Amygdala (tissue), 56 donors: ENCODE data around the gene CALM1.

Experiments used
- DNase-seq, 56 donors: peaks; one replicate each; lab custom pipeline; 2025; lab: John Stamatoyannopoulos, UW

CALM1 gene

DNA sequence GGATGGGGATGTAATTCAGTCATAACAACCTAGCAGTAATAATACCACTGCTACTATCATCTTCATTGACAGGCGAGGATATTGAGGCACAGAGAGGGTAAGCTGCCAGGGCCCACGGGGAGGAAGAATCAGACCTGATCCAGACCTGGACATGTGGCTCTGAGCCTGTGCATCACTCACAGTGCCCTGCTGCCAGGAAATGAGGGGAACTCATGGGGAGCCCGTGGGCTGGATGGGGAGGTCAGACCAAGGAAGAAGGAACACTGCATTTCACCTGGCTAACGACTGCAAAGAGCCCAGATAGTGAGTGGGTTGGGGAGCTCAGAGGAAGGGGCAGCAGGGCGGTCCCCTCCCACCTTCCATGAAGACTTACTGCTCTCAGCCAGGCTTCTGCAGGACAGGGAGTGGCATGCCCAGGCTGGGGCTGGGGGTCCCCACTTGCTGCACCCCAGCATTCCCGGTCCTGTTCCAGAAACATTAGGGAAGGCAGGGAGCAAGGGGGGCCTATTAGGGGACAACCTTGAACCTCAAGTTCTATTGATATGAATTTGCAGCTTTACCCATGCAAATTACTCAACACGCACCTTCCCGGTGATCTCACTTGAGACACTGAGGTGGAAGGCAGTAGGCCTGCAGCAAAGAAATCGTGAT is 37.7 kb downstream of the CALM1 start:
- DNase-seq: no peak

DNA sequence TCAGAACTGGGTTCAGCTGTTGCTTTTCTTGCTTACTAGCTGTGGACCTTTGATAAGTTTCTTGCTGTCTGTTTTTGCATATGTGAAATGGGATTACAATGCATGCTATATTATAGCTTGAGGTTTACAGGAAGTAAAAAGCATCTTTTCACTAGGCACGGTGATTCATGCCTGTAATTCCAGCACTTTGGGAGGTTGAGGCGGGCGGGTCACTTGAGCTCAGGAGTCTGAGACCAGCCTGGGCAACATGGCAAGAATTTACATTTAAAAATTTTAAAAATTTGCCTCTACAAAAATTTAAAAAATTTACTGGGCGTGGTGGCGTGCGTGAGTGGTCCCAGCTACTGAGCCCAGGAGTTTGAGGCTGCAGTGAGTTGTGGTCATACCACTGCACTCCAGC is 42.0 kb downstream of the CALM1 start:
- DNase-seq: no peak

DNA sequence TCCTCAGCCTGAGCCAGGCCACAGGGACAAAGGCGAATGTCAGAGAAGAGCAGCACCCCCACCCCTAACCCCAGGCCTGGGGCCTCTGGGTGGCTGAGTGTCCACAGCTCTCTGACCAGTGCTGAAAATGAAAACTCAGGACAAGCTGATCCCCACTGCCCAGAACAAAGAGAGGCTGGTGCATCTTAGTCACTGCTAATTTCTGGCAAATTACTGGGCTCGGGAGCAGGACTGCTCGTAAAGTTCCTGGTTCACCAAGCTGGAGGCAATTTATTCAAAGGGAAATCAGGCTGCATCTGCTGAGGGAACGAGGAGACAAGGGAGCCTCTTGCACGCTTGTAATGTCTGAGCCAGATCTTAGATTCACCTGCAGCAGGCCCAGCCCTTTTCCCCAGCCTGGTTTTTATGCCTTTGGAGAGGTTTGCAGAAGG is 43.2 kb downstream of the CALM1 start:
- DNase-seq: peak in 7 of 56 donors; percentile 19 to 55 (median 28)

DNA sequence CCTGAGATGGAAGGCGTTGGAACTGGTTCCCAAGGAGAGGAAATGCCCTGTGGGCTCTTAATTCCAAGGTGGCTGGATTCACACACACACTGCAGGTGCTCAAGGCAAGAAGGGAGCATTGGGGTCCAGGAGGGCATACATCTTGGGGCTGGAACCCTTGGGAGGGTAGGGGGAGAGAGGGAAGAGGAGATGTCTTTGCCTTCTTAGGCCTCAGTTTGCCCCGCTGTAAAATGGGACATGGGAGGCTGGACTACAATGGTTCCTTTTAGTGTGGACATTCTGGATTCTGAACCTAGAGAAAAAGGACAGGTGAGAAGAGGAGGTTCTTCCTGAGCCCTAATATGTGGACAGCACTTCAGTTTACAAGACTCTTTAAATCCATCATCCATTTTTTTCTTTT is 43.8 kb downstream of the CALM1 start:
- DNase-seq: no peak

DNA sequence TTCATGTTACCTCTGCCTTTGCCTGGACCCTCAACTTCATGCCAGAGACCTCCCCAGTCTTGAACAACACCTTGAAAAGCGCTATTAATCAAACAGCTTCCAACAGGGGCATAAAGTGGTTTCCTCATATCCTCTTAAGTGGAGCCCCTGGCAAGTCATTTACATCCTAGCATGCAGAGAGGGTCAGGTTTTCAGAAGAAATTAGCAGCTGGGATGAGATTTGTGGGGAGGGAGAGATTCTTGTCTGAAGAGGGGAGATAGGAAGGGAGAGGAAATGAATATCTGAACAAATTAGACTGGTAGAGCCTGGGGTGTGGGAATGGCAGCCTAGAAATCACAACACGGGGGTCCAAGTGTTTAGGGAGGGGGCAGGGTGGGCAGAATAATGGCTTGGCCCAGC is 45.6 kb downstream of the CALM1 start:
- no peak for DNase-seq

DNA sequence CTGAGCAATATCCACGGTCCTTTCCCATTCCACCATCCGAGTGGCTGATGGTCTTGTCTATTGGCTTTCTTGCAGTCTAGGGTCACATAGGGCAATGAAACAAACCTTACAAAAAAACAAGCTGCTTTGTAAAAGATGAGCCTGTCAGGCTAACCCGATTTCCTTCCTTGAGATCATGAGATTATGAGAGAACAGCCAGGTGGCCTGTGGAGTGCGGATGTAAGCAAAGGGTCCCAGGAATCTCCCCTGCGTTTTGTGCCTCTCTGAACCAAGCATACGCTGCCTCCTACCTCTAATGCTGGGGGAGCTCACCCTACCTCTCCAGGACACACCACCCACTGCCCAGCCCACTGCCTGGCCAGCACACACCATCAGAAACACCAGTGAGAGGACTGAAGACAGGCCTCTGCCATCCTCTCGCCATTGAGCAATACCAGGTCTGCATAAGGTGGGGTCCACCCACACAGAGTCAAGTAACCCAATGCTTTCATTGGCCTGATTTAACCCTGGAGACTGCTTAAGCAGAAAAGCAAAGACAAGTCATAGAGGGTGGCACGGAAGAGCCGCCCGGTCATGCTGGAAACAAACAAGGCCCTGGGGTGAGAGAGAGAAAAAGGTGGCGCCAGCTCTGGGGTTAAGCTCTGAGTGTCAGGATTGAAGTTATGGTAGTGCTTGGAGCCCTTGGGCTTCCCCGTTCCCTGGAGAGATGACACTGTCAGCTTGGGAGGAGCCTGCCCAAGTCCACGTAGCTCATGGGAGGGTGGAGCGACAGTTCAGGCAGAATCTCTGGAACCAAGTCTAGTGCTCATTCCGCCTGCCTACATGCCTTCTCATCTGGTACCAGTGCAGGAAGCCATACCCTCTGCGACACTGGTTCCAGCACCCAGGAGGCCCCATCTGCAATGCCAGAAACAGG is 46.6 kb downstream of the CALM1 start:
- no peak for DNase-seq

DNA sequence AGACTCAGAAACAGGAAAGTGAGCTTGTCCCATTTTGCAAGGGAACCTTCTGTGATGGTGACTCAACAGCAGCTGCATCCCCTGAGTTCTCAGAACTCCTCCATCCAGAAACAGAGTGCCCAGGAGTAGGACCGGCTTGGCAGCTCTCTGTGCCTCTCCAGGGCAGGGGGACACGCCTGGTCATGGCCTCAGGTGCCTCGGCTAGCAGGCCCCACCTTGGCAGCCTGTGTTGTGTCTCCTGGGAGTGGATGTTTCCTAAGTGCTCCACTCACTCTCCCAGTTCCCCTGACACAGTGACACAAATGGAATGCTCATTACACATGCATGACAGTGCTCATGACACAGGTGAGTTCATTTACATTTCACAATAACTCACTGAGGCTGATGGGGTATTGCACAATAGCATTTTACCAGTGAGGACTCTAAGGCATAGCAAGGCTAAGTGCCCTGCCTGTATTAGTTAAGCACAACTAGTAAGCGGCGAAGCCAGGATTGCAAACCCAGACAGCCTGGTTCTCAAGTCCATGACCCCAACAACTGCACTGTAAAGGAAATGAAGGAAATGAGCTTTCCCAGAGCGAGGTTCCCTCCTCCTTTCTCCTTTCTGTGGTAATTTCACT is 47.4 kb downstream of the CALM1 start:
- DNase-seq: no peak

DNA sequence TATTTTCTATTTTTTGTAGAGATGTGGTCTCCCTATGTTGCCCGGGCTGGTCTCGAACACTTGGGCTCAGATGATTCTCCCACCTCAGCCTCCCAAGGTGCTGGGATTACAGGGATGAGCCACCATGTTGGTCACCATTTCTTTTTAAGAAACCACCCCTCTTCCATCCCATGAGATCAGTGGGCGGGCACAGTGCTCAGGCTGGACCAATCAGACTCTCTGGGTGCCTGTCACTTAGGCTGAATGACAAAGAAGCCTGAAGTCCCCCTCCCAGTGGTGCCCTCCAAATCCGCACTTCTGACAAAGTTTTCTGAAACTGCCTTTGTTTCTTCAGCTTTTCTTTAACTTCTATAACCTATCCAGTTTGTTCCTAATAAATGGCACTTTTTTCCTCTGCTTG is 48.2 kb downstream of the CALM1 start:
- DNase-seq: no peak

DNA sequence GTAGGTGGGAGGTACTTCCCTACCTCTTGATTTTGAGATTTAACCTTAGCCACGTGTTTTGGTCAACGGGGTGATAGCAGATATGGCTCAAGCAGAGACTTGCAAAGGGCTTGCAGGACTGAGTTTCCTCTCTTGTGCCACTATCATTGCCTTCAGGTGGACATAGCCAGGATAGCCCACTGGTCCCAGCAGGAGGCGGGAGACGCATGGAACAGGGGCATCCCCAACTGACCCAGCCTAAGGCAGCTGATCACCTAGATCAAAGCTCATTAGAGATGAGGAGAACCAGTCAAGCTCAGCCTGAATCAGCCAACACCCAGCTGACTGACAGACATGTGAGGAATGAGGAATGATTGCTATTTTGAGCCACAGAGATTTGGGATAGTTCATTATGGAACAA is 49.6 kb downstream of the CALM1 start:
- no peak for DNase-seq

GRCh38 chr14:90447720-90448497 is 51.1 kb downstream of the CALM1 start:
- DNase-seq: no peak

GRCh38 chr14:90449411-90449810 is 52.6 kb downstream of the CALM1 start:
- no peak for DNase-seq

DNA sequence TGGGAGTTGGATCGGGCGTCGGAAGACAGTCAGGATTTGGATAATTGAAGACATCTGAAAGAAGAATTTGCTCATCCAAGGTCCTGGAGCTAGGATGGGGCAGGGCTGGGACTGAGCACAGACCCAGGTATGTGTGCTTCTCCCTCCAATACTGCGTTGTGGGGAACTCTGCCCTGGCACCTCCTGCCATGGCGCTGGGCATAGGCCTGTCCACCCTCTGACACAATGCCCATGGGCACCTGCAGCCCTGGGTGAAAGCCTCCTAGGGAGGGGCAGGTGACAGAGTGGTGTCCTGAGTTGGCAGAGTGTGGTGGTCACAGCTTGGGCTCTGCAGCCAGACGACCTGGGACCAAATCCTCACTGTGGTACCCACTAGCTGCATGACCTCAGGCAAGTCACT is 53.3 kb downstream of the CALM1 start:
- DNase-seq: no peak

DNA sequence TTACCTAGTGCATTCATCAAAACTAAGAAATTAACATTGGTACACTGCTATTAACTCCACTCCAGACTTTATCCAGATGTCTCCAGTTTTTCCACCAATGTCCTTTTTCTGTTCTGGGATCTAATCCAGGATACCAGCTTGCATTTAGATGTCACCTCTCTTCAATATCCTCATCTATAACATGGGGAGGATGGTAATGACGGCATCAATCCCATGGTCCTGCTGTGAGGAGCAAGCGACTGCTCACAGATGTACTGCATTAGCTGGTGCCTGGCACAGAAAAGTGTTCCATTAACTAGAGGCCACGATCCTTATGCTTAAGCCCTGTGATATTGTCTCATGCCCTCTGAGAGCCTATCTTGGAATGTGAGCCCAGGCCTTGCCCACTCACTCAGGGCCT is 53.8 kb downstream of the CALM1 start:
- DNase-seq: no peak

DNA sequence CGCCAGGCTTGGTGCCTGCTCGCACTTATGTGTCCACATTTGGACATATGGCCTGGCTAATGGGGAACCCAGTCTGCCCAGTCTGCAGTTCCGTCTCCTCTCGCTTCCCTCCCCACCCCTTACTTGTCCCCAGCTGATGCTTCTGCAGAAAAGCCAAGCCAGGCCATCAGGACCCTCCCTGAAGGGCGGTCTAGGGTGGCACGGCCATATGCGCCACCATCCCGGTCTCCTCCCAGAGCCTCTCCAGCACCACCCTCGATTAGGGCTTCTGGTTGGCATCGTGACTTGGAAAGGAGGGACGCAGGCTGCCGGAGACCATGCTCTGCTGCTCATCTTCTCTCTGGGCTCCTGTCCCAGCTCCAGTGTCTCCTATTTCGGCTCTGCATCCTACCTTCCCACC is 54.6 kb downstream of the CALM1 start:
- DNase-seq: peak in 2 of 56 donors; percentile 10 to 12

DNA sequence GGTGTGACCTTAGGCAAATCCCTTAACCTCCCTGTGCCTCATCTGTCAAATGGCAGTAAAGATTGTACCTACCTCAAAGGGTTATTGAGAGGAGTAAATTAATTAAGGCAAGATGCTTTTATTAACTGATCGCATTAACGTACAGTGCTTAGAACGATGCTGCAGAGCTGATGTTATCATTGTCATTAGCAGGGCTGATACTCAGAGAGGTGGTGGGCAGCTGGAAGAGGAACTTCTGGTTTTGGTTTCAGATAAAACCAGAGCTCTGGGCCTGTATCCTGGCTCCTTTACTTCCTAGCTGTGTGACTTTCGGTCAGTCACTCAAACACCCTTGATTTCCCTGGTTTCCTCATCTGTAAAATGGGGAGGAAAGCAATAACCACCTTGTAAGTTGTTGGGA is 55.1 kb downstream of the CALM1 start:
- no peak for DNase-seq

- no peak for DNase-seq
Observed at GRCh38 chr14:90452366-90452765, 55.5 kb downstream of the CALM1 start.

GRCh38 chr14:90453401-90453951 is 56.6 kb downstream of the CALM1 start:
- peak in 36 of 56 donors; percentile 15 to 80 (median 46) for DNase-seq

- DNase-seq: peak in 55 of 56 donors; percentile 34 to 98 (median 93)
Observed at GRCh38 chr14:90454041-90455000, 57.5 kb downstream of the CALM1 start.

- DNase-seq: peak in 2 of 56 donors; percentile 13
Observed at GRCh38 chr14:90455100-90455571, 58.3 kb downstream of the CALM1 start.
